T-helper 2 cell treated with Interferon-gamma antibody and Interleukin-4, amounts not matched to agents 100 ng/mL and 5 ng/mL, for 36 hours (primary cell): ENCODE results near the gene HOGA1. TPM values are rescaled to one million over a fixed set of nuclear protein-coding genes. Genes with fewer than 3 reads are reported as not detected.
"Not testable (repeated sequence)": the region's sequence is repeated elsewhere in the genome, so short reads cannot be mapped to it uniquely, and the experiment has no call there.

Source experiments
- intact Hi-C: fragments of 100-400 bp; cut with micrococcal nuclease; formaldehyde crosslinking; loops from one replicate; pipeline ENCODE4 v1.15.1; 2023
- total RNA-seq: library from RNA; stranded (reverse); gene quantifications from 2 replicates; pipeline ENCODE4 v1.2.3, GENCODE V29; 2022

HOGA1 gene
- total RNA-seq, 1 donor from 2014 or later = not detected

DNA sequence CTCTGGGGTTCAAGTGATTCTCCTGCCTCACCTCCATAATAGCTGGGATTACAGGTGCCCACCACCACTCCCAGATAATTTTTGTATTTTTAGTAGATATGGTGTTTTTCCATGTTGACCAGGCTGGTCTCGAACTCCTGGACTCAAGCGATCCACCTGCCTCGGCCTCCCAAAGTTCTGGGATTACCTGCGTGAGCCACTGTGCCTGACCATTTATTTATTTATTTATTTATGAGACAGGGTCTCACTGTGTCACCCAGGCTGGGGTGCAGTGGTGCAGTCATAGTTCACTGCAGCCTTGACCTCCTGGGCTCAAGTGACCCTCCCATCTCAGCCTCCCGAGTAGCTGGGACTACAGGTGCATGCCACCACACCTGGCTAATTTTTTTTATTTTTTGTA, 29.9 kb upstream of the HOGA1 start:
- intact Hi-C loops = not testable (repeated sequence)

DNA sequence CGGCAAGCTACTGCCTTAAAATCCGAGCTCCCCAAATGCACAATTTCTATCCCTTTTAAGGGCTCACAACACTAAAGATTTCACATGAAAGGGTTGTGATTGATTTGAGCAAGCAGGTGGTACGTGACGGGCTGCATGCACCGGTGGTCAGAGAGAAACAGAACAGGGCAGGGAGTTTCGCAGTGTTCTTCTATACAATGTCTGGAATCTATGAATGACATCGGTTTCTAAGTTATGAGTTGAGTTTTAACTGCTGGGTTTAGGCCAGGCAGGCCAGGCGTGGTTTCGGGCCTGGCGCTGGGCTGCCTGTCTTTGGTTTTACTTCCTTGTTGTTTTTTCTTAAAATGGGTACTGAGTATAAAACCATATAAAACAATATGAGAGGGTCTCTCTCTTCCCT, 28.6 kb upstream of the HOGA1 start:
- intact Hi-C loops = not testable (repeated sequence)

- intact Hi-C loops = not testable (repeated sequence)
Measured at GRCh38 chr10:97560731-97561381, 23.3 kb upstream of the HOGA1 start.

GRCh38 chr10:97561386-97562077, 22.7 kb upstream of the HOGA1 start:
- intact Hi-C loops = not testable (repeated sequence)

DNA sequence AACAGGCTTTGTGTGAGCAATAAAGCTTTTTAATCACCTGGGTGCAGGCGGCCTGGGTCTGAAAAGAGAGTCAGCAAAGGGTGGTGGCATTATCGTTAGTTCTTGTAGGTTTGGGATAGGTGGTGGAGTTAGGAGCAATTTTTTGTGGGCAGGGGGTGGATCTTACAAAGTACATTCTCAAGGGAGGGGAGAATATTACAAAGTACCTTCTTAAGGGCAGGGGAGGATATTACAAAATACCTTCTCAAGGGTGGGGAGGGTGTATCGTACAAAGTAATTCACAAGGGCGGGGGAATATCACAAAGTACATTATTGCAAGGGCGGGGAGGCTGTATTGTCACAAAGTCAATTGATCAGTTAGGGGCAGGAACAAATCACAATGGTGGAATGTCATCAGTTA, 21.9 kb upstream of the HOGA1 start:
- intact Hi-C loops = not testable (repeated sequence)

- intact Hi-C loops = no loop called here
Measured at GRCh38 chr10:97563337-97563736, 20.9 kb upstream of the HOGA1 start.

GRCh38 chr10:97564776-97565175, 19.4 kb upstream of the HOGA1 start:
- intact Hi-C loops = no loop called here

- intact Hi-C loops = no loop called here
Measured at GRCh38 chr10:97566336-97566996, 17.7 kb upstream of the HOGA1 start.

DNA sequence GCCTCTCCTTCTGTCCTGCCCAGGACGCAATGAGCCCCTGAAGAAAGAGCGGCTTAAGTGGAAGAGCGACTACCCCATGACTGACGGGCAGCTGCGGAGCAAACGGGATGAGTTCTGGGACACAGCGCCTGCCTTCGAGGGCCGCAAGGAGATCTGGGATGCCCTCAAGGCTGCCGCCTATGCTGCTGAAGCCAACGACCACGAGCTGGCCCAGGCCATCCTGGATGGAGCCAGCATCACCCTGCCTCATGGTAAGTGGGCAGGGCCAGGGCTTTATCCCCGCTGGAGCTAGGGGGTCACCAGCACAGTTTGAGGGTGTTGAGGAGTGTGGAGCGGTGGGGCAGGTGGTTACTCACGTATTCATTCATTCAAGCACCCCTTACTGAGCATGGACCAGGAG, 16.3 kb upstream of the HOGA1 start:
- intact Hi-C loops = no loop called here

DNA sequence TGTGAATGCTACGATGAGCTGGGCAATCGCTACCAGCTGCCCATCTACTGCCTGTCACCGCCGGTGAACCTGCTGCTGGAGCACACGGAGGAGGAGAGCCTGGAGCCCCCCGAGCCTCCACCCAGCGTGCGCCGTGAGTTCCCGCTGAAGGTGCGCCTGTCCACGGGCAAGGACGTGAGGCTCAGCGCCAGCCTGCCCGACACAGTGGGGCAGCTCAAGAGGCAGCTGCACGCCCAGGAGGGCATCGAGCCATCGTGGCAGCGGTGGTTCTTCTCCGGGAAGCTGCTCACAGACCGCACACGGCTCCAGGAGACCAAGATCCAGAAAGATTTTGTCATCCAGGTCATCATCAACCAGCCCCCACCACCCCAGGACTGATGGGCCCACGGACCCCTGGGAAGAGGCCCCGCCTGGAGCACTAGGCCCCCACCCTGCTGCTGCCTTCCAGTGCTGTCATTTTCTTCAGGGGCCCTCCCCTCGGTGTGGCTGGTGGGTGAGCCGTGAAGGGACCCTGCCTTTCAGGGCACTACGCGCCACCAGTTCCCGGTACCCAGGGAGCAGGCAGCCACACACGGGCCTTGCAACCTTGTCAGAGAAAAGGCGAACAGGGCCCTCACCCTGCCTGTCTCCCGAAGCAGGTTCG, 13.9 kb upstream of the HOGA1 start:
- intact Hi-C loops = loop anchor here (5.0 kb wide), 1 partner anchor 162 kb away; no protein-coding TSS in a partner anchor

DNA sequence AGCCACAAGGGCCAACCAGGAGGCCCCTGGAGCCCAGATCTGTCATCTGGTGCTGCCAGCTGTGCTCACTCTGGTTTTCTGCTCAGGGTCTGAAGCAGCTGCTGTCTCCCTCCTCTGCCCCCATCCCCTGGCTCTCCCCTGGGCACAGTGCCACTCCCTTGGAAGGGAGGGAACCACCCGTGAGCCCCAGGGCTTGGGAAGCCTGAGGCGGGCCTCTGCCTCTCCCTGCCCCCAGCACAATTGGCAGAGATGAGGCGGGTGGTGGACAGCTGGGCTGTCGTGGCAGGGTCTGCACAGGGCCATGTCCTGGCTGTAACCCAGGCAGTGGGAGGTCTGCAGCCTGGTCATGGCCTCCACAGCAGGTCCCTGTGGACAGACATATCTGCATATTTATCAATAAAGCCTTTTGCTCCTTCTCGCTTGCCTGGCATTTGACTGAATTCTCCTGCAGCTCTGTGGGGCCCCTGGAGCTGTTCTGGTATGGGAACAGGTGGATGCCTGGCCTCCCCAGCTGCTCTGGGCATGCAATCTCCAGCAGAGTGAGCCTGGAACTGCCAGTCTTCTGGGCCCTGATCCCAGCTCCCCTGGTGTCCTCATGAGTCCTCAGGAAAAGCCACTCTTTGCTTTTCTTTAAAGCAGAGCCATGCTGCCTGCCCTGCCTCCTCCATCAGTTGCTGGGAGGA, 13.3 kb upstream of the HOGA1 start:
- intact Hi-C loops = loop anchor here (5.0 kb wide), 1 partner anchor 161 kb away; no protein-coding TSS in a partner anchor

GRCh38 chr10:97571622-97572021, 12.6 kb upstream of the HOGA1 start:
- intact Hi-C loops = loop anchor here (1.0 to 5.0 kb wide), 2 partner anchors 41 to 161 kb away; no protein-coding TSS in a partner anchor

DNA sequence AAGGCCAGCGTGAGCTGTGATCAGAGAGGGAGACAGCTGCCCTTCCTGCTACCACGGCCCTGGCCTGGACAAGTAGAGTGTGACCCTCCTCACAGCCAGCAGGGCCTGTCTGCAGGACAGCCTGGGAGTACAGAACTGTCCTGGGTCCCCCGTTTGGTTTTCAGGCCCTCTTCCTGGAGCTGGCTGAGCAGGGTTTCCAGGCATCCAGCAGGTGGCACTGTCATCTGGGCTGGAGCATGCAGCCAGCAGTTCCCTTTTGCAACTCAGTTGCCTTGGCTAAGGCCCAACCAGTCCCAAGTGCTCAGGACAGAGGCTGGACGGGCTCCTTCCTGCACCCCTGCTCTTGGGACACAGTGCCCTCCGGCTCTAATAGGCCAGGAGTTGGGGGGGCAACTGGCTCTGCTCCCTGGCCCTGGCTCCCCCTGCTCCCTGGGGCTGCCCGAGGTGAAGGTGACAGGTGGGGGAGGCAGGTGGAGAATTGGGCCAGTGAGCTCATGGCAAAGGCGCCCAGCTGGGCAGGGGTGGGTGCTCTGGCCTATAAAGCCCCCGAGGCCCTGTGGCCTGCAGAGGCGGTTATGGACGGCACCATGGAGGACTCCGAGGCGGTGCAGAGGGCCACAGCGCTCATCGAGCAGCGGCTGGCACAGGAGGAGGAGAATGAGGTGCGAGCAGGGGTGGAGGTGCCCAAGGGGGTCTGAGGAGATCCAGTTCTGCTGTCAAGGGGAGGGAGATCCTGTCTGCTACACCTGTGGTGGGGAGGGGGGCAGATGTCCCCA, 11.8 kb upstream of the HOGA1 start, which contains the start of gene ANKRD2:
Gene ANKRD2, plus strand, starts transcription at position 566 of the 776 bp plus-strand sequence. Its CDS starts 10 bp downstream, at position 576.
- intact Hi-C loops = loop anchor here (1.0 to 5.0 kb wide), 2 partner anchors 40 to 160 kb away; no protein-coding TSS in a partner anchor

DNA sequence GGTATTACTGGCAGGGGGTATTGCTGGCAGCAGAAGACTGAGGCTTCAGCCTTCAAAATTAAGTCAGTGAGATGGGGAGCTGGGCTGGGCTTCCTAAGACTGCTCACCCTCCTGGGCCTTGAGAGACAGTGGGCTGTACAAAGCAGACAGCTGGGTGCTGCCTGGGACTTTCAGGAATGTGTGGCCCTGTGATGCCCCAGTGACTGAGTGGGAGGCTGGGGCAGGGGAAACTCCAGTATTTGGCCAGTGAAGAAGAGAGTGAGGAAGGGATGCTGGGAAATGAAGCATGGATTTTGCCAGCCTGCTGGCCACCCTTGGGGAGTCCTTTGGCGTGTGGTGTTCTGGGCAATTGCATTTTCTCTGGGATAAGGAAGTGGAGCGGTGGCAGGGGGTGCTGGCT, 11.2 kb upstream of the HOGA1 start:
- intact Hi-C loops = loop anchor here (5.0 kb wide), 1 partner anchor 159 kb away; no protein-coding TSS in a partner anchor

DNA sequence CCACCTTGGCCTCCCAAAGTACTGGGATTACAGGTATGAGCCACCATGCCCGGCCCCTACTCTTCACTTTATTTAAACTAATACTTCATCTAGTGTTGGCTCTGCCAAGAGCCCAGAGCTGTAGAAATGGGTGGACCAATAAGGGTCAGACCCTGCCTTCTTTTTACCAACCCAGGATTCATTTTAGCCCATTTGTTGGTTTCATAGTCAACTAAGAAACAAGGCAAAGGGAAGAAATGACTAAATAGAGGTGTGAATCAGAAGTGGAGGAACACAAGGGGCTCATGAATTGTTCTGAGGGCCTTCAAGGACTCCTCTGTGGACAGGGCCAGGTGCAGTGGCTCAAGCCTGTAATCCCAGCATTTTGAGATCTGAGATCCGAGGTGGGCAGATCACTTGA, 10.5 kb upstream of the HOGA1 start:
- intact Hi-C loops = loop anchor here (5.0 kb wide), 1 partner anchor 159 kb away; no protein-coding TSS in a partner anchor

DNA sequence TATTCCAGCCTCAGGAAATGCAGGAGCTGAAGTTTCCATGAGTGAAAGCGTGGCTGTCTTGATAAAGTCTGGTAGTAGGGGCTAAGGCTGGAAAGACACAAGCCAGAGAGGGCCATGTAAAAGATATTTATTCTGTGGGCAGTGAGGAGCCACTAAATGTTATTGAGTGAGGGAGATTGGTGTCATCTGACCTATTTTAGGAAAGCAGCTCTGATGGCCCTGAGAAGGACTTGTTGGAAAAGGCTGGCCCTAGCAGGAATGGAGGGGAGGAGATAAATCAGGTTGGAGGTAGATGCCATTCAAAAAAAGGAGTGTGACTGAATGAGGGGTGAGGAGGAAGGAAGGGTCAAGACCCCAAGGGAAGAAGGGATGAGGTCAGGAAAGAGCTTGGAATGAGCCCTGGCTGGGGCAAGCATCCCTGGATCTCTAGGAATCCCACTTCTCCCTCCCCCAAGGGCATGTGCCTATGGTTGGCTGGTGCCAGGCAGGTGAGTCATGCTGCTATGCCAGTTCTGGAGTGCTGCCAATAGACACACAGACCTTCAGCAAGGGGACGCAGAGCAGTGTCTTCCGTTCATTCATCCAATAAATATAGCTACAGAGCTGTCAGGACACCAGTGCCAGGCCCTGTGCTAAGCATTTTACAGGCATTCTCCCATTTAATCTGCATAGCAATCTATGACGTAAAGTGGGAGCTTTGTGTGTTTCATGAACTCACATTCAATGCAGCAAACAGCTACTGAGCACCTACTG, 9.6 kb upstream of the HOGA1 start:
- intact Hi-C loops = loop anchor here (5.0 kb wide), 1 partner anchor 158 kb away; no protein-coding TSS in a partner anchor

GRCh38 chr10:97575127-97575668, 9.0 kb upstream of the HOGA1 start:
- intact Hi-C loops = no loop called here

DNA sequence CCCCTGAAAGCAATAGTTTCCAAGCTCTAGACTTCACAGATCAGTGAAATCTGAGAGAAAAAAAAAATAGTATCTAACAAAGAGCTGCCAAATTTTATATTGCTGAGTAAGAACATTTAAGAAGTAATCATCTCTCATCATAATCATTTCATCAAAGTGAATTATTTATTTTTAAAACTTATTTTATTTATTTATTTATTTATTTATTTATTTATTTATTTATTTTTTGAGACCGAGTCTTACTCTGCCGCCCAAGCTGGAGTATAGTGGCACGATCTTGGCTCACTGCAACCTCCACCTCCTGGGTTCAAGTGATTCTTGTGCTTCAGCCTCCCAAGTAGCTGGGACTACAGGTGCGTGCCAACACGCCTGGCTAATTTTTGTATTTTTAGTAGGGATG, 7.7 kb upstream of the HOGA1 start:
- intact Hi-C loops = not testable (repeated sequence)

GRCh38 chr10:97577701-97578100, 6.5 kb upstream of the HOGA1 start:
- intact Hi-C loops = no loop called here
